AG04450 (cell line): ENCODE measurements around the gene DLGAP4. TPM values are rescaled to one million over a fixed set of nuclear protein-coding genes. Genes with fewer than 3 reads are reported as not detected.
A peak's percentile ranks its signal among the peaks of the same experiment; 100 is the strongest.

ENCODE experiments used
- CTCF ChIA-PET: fragments of 300-600, 350-600 bp; formaldehyde crosslinking; extraction: SDS; loops from one replicate; lab custom pipeline; 2022; ENCODE audit warnings: antibody characterized with exemption, inconsistent platforms; lab: Charles Lee
- POLR2A ChIA-PET: fragments of 350-600 bp; formaldehyde crosslinking; extraction: SDS; loops from one replicate; lab custom pipeline; 2021; ENCODE audit warnings: antibody characterized with exemption, inconsistent platforms; lab: Yijun Ruan, JAX
- DNase-seq: peaks from one replicate; pipeline ENCODE4 v3.0.0-alpha.2; 2011; ENCODE audit warnings: low read depth, low spot score
- H3K27ac ChIP-seq: one replicate; pipeline ENCODE4 v1.5.1; 2012; ENCODE audit warnings: low read depth, low read length, control low read depth
- H3K27me3 ChIP-seq: one replicate; pipeline ENCODE4 v1.6.0; 2012; ENCODE audit warnings: low read length; ENCODE audit not compliant: control insufficient read depth, insufficient read depth
- H3K4me3 ChIP-seq: 2 replicates; pipeline ENCODE4 v1.5.1; 2011; ENCODE audit warnings: mild to moderate bottlenecking, low read depth, low read length, control low read depth
- H3K9me3 ChIP-seq: 2 replicates; pipeline ENCODE4 v1.5.1; 2012; ENCODE audit warnings: low read length; ENCODE audit not compliant: control insufficient read depth, insufficient read depth
- CTCF ChIP-seq: IDR thresholded peaks from 2 replicates; pipeline ENCODE4 v1.5.1; 2011; ENCODE audit warnings: low read depth, low read length, control low read depth, inconsistent platforms
- polyA plus RNA-seq: library from polyadenylated mRNA; depleted of rRNA; stranded (reverse); fragments of >200 nt; gene quantifications from 2 replicates; pipeline ENCODE4 v1.2.3, GENCODE V29; 2011

Gene DLGAP4
- polyA plus RNA-seq, 1 experiment, result 17.7 TPM

- Histone ChIP-seq H3K9me3 (no peaks in the 10 kb centered on the region), H3K27ac (peak overlapping the region; percentile 77), H3K27me3 (no peaks in the 10 kb centered on the region), H3K4me3 (peak overlapping the region; percentile 12)
- ChIA-PET POLR2A (interaction anchor here (0.6 kb wide), 1 partner anchor 76 kb away, joined by 4 read pairs; the partner anchor contains the start of gene MYL9), CTCF (interaction anchor here (0.7 to 1.9 kb wide), 4 partner anchors 15 to 399 kb away, joined by 3 to 4 read pairs (median 4); no protein-coding TSS in a partner anchor)
- DNase-seq, result peak; percentile 29
- no peak for TF ChIP-seq CTCF
These were observed 159.3 kb downstream of the DLGAP4 start for GRCh38 chr20:36465109-36466080.

- POLR2A ChIA-PET, result no interaction called here
- TF ChIP-seq CTCF, result no peak
- Histone ChIP-seq H3K9me3 (no peaks in the 10 kb centered on the region), H3K27me3 (no peaks in the 10 kb centered on the region), H3K27ac (no peak overlapping the region), H3K4me3 (no peak overlapping the region)
- DNase-seq, result no peak
- CTCF ChIA-PET, result interaction anchor here (1.2 to 1.9 kb wide), 2 partner anchors 14 to 27 kb away, joined by 4 read pairs; no protein-coding TSS in a partner anchor
These were observed 159.9 kb downstream of the DLGAP4 start for GRCh38 chr20:36466089-36466488.

GRCh38 chr20:36467076-36467999, 161.2 kb downstream of the DLGAP4 start:
- H3K27ac ChIP-seq, result peak overlapping the region; percentile 31
- TF ChIP-seq CTCF, result no peak
- CTCF ChIA-PET, result interaction anchor here (0.6 to 0.8 kb wide), 2 partner anchors 84 to 138 kb away, joined by 3 read pairs; partner anchors contain the start of gene RAB5IF

GRCh38 chr20:36468149-36469000, 162.2 kb downstream of the DLGAP4 start:
- TF ChIP-seq CTCF, result no peak
- CTCF ChIA-PET, result interaction anchor here (0.6 to 0.8 kb wide), 2 partner anchors 83 to 137 kb away, joined by 3 read pairs; partner anchors contain the start of gene RAB5IF
- no peaks in the 10 kb centered on the region for H3K9me3 ChIP-seq
- DNase-seq, result no peak
- no peak overlapping the region for H3K4me3 ChIP-seq
- POLR2A ChIA-PET, result no interaction called here
- no peaks in the 10 kb centered on the region for H3K27me3 ChIP-seq
- H3K27ac ChIP-seq, result no peak overlapping the region

More at GRCh38 chr20:36467076-36467999, 161.2 kb downstream of the DLGAP4 start:
- H3K9me3 ChIP-seq, result no peaks in the 10 kb centered on the region
- POLR2A ChIA-PET, result no interaction called here
- H3K4me3 ChIP-seq, result no peak overlapping the region
- no peaks in the 10 kb centered on the region for H3K27me3 ChIP-seq
- DNase-seq, result no peak
